ENCODE measurements around the gene GSC2.

Gene GSC2, protein sequence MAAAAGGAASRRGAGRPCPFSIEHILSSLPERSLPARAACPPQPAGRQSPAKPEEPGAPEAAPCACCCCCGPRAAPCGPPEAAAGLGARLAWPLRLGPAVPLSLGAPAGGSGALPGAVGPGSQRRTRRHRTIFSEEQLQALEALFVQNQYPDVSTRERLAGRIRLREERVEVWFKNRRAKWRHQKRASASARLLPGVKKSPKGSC

DNA sequence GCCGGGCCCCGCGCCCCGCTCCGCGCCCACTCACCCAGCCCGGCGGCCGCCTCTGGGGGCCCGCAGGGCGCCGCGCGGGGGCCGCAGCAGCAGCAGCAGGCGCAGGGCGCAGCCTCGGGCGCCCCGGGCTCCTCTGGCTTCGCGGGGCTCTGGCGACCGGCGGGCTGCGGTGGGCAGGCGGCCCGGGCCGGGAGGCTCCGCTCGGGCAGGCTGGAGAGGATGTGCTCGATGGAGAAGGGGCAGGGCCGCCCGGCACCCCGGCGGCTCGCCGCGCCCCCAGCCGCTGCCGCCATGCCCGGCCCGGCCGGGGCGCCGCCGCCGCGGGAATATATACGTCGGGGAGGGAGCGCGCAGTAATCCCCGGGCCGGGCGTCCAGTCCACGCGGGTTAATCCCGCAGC, at the start of gene GSC2:
TSS of gene GSC2 (minus strand) at position 302 of the 400 bp plus-strand sequence. CDS start at position 293, 9 bp downstream.
- no peak for DNase-seq

DNA sequence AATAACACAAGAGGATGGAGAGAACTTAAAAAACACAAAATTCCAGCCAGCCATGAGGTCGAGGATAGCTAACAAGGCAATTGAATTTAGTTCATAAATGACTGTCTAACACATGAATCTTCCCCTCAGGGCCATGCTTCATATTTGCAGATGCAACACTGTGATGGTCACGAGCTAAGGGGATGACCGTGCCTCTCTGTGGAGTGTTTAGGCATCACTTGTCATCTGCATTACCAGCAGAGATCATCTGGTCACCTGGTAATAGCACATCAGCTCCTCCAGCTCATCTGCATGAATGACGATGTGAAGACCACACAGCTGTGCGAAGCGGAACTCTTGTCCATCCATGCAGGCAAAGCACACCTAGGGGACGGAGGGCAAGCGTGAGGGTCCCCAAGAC, 49.4 kb upstream of the GSC2 start:
- DNase-seq: no peak

DNA sequence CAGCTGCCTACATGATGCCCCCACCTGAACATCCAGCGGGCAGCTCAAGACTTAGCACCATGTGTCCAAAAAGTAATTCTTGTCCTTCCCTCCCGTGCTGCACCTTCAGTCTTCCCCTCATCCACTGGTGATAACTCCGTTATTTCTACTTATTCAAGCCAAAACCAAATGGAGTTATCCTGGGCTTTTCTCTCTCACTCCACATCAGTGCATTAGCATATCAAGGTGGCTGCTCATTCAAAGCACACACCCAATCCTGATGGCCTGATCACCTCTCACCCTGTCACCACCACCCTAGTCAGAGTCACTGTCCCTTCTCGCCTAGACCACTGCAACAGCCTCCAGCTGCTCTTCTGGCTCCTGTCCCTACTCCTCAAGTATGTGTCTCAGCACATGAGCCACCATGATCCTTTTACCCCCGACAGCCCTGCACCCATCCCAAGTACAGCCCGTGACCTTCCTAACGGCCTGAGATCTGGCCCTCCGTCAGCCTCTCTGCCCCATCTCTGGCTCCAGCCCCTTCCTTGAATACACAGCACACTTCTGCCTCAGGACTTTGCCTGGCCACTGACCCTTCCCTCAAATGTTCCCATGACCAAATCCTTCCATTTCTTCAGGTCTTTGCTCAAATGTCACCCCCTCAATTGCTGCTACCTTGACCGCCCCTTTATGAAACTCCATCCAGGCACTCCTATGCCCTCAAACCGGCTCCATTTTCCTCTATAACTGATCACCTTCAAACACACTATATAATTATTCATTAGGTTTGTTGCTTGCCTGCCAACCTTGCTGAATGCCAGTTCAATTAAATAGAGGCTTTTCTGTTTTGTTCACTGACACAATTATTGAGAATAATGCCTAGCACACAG, 48.1 kb upstream of the GSC2 start:
- no peak for DNase-seq

DNA sequence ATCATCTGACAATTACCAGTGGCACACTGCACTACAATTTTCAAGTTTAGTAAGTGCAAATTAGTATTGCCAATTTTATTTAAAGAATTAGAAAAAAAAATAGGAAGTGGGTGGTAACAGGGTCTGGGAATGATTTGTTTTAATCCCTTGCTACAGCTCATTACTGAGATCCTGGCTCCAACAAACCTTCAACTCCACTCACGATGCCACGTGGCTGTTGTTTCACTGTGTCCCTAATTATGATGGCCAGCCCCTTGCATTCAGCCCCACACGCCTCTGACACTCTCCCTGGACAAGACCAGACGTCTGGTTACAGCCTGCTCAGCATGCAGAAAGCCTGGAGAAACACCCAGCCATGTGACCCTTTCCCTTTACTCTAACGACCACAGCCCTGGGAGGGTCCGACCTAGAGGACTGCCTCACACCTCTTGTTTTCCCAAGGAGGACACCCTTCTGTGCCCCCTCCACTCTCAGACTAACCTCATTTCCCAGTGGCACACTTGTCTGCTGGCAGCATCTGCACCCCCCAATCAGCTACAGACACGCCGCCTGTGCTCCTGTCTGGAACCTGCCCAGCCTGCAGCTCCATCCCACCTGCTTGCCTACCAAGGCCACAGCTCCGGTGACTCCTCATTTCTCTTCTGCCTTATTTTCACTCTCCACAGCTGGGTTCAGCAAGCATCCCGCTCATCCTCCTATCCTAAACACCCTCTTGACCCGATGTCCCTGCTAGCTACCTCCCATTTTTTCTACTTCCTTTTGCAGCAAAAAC, 46.9 kb upstream of the GSC2 start:
- DNase-seq: no peak

DNA sequence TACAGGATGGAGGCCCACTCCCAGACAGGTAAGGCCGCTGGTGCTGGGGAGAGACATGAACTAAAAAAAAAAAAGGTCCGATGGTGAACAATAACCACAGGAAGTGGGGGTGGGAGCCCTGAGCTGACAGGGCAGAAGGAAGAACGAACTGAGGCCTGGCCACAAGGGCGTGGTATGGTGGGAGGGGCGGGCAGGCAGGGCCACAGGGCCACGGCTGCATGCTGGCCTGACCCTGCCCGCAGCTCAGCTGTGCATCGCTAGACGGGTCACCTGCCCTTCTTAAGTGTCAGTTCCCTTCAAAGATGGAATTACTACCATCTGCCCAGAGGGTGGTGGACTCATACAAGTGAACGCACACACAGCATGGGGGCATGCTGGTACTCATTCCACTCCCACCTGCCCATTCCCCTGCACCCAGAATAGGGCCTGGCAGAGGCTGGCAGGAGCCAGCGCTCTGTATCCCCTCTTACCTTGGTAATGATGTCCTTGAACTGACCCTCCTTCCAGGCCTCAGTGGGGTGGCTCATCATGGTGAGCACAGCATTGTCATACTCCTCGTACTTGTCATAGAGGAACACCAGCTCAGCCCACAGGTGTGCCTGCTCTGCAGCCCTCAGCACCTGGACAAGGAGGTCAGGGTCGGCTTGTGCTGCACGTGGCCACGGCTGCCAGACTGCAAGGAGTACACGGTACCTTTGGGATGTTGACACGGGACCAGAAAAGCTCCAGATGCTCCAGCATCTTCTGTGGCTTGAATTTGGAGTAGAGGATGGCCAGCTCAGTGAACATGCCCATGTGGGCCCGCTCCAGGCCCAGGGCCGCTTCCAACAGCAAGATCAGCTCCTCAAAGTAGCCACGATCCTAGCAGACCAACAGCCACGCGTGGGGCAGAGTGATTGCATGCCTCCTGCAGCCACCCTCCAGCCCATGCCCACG, 46.0 kb upstream of the GSC2 start:
- DNase-seq: no peak

DNA sequence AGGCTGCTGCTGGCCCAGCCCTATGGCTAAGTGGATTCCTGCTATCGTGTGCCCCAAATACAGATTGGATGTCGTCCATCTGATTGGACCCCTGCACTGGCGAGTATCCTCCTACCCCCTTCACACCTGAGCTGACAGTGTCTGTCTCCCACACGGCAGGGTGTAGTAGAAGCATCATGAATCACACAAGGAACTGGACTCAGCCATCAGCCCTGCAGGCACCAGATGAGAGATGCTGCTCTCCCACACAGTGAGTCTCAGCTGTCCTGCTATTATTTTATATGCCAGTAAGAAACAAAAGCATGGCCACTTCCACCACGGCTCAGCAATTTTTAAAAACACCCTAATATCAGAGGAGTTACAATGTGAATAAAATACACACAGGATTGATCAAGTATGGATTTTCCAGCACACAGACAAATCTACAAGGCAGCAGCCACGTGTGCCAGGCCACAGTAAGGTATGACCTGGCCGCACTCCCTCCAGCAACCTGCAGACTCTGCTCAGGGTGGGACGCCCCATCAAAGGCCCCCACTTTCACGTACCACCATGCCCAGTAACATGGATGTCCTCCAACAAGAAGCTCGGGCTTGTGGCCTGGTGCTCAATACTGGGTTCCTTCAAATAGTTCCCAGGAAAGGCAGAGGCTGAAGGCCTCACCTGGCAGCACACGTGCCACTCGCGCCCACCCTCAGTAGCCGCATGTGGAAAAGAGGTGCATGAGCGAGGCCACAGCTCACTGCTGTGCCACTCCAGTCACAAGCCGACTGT, 44.9 kb upstream of the GSC2 start:
- DNase-seq: no peak

DNA sequence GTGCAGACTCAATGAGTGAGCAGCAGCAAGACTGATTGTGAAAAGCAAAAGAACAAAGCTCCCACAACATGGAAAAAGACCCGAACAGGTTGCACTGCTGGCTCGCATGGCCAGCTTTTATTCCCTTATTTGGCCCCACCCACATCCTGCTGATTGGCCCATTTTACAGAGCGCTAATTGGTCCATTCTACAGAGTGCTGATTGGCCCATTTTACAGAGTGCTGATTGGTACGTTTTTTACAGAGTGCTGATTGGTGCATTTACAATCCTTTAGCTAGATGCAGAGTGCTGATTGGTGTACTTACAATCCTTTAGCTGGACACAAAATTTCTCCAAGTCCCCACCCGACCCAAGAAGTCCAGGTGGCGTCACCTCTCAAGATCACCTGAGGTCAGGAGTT, 43.8 kb upstream of the GSC2 start:
- DNase-seq: no peak

DNA sequence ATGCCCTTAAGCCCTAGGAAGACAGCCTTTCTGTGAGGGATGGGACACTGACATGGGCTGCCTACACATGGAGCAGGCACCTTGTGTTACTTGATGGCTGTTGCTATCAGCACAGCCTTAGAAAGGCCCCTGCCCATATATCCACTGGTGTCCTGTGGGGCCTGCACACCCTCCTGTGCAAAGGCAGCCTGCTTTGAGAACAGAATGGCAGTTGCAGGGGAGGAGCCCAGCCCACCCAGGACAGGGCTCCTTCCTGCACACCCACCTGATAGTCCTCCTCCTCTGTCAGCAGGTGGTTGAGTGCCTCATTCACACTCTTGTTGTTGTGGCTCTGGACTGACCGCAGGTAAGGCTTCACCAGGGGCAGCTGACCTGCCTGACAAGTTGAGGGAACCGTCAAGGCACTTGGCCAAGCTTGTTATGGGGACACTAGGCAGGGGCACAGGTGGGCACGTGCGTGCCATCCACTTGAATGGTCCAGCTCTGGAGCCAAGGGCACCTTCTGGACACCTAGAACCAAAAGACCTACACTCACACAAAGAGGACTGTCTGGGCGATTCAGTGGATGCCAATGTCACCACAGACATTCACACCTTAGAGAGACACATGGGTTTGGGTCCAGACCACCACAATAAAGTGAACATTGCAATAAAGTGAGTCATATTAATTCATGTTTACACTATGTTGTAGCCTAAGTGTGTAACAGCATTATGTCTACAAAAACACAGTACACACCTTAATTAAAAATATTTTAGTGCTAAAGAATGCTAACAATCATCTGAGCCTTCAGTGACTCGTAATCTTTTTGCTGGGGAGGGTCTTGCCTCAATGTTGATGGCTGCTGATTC, 37.8 kb upstream of the GSC2 start:
- no peak for DNase-seq

DNA sequence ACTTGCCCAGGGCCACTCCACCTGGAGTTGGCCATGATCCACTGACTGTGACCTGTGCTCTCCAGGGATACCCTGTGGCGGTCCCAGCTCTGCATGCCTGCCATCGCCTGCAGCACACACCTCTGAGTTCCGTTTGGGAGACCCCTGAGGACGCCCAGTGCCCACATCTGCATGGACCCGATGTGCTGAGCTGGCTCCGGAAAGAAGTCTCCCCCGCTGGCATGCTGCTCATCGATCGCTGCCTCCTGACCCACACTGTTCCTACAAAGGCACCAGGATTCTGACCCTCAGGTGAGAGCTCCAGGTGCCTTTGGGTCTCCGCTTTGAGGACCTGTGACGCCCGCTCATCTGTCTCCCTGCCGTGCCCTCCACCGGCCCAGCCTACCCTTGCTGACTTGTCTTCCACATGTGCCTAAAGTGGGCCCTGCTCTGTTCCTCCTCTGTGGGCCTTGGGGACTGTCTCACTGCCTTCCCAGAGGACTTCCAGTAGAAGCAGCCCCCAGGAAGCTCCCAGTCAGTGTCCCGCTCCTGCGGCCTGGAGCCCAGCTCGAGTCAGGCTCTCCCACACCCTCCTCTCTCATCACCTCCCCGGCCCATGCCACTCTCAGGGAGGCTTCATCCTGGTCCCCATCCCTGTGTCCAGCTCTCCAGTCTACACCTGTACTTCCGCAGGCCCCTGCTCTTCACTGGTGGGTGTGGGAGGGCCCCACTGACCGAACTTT, 34.3 kb upstream of the GSC2 start:
- no peak for DNase-seq

DNA sequence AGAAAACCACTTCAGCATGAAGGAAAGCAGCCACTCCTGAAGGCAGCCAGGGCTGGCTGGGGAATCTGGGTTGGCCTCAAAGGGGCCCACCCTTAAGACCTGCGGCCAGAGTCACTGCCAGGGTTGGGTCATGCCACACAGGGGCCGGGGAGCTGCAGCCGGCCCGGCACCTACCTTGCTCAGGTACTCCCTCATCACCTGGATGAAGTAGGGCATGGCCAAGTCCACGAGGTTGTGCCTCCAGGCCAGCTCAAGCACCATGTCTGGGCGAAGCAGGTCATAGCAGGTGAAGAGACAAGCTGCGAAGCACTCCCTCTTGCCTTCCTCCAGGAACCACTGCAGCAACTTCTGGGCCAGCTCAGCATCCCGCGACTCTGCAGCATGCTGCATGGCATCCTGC, 33.1 kb upstream of the GSC2 start:
- no peak for DNase-seq

DNA sequence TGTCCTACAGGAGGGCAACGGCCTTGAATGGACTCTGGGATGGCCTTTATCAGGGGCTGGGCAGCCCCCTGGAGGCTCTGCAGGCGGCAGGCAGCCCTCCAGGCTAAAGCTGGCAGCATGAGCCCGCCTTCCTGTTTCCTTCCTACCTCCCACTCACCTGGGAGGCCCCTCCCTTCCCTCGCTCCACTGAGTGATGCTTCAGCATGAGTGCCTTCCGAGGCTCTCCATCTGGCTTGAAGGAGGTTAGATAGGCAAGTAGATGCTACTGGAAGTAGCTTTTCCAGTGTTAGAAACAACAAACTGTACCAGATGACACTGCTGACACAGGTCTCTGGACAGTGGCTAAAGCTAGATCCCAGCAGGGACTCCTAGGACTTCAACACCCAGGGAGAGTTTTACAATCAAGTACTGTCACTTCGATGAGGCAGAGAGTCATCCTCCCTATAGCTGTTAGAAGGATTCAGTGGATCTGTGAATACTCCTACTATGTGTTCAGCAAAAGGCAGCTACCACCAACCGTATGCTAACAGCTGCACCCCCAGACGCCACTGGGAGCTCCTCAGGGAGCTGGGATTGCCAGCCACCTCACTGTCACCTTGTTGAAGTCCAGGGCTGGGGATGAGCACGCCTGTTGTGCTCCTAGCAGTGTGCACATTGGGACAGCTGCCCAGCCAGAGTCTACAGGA, 32.5 kb upstream of the GSC2 start:
- no peak for DNase-seq

DNA sequence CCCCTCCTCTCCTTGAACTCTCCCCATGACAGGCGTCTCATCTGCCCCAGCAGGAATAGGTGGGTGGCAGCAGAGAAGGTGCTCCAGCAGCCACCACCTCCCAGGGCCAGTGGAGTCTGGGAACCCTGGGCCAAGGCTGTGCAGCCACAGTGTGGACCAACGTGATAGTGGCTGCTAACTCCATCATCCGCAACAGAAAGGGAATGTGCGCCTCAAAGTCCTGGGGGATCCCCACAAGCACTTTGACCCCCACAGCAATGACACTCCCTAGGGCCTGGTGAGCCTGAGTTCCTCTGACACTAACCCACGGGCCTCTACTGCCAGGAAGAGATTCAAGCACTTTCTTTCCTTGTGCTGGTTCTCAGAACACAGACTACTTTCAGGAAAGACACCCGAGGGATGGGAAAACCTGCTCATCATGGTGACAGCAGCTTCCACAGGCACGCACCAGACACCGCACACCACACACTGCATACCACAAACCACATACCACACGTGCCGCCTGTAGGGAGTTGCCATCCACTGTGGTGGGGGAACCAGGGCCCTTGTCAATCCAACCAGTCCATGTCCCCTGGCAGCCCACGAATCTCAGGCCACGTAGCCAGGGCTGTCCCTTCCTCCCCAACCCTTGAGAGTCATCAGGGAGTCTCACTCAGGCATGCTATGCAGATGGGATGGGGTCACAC, 31.8 kb upstream of the GSC2 start:
- no peak for DNase-seq

DNA sequence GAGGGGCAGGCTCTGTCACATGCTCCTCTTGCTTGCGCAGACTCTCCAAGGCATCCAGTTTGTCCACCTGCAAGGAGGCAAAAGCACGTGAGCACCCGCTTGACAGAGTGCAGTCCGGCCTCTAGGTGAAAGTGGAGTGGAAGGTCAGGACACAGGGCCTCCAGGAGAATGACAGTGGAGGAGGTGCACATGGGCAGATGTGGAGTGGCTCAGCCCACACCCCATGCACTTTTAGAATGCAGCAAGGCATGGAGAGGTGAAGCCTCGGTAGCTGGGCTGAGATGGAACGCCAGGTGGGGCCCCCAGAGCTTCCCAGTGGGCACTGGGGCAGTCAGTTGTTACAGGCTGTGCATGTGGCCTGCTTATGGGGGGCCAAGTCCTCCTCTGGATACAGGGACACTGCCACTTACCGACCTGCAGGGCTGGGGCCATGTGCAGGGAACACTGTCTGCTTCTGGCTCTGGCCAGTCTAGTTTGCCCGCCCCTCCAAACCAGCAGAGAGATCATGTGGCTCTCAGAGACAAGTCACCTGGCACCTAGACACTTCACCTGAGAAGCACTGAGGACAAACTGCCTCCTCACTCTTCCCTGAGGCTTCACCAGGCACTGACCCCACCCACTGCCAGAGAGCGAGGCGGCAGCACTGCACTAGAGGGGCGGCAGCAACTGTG, 30.8 kb upstream of the GSC2 start:
- no peak for DNase-seq

DNA sequence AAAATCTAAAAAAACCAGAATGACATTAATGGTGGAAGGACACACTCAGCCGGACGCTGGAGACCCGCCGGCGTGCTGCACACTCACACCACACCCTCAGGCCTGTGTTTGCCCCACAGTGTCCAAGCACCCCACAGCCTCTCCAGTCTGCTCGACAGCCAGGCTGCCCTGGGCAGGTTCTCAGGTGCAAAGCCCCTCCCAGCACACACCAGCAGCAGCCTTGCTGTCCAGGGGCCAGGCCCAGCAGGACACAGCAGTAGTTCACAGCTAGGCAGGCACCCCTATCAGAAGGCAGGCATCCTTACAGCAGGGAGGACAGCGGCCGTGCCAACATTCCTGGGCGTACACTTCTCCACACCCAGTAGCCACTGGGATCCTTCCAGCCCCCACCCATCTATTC, 30.1 kb upstream of the GSC2 start:
- DNase-seq: no peak

DNA sequence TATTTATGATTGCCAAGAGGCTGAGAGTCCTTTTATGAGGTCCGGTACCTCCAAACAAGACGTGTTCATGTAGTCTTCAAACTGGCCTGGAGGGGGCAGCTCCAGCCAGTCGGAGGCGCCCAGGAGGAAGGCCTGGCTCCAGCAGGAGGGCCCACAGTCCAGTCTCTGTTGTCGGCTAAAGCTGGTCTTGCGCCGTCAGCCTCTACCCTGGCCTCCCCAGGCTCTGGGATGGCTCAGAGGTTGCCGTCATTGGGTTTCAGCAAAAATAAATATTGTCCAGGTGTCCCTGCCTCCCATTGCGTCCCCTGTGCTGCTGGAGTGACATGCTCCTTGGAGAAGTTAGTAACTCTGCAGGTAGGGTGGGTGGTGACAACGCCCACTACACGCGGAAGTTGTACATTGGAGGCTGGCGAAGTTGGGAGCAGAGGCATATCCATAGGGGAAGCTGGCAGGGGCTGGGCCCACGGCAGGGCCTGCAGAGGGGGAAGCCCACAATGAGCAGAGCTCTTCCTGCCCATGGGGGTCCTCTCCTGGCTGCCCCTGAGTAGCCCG, 29.5 kb upstream of the GSC2 start:
- peak; percentile 78 for DNase-seq

DNA sequence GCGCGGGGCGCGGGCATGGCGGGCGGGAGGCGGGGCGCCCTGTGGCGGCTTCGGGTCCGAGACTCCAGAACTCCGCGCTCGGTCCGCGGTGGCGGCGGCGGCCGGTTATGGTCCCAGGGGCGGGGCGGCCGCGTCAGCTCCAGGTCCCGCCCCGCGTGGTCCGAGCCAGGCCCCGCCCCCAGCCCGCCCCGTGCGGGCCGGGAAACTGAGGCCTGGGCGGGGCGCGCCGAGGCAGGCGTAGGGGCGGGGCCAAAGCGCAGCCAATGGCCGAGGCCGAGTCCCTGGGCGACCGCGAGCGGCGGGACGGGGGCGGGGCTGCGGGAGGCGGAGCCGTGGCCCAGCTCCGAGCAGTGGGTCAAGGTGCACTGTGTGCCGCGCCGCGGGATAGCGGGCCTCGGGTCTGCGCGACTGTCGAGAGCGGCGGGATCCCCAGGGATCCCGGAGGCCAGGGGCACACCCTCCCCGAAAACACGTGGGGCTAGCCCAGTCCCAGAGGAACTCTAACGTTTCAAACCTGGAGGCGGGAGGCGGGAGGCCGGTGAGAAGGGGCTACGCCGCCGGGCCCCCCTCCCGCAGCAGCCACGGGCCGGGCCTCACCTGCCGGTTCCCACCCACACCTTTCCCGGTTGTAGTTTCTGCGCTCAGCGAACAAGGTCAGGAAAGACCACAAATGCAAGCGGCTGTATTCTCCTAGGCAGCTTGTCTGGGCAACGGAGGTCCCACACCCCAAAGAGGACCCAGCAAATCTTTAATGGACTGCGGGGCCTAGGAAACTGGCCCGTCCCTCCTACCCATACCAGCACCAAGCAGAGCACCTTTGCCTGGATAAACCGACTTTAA, 28.8 kb upstream of the GSC2 start, which contains the start of gene SLC25A1:
TSS of gene SLC25A1 (minus strand) at position 80 of the 840 bp plus-strand sequence. CDS start at position 17, 63 bp downstream.
- DNase-seq: peak; percentile 96

Measured in activated CD4-positive, alpha-beta T cell treated with anti-CD3 and anti-CD28 coated beads, Interleukin-10, Interleukin-2, amounts not matched to agents 100 ng/mL and 50 ng/mL, durations not matched to agents 16 hours and 8 hours (primary cell).